ENCODE measurements around the gene IL4R.

GRCh38 chr16:27327586-27327915, 13.8 kb downstream of the IL4R start:
- no peak for TF ChIP-seq RNF2 (IDR thresholded peaks at IDR 0.05; ENCODE audit: borderline replicate concordance, low read depth, low read length, missing control alignments, poor library complexity, severe bottlenecking)
- TF ChIP-seq CHD2 (IDR thresholded peaks at IDR 0.05; ENCODE audit: low read length) = no peak
- no peak for TF ChIP-seq RFX5 (IDR thresholded peaks at IDR 0.05; ENCODE audit: borderline replicate concordance, low read depth, low read length)
- TF ChIP-seq CTCF (IDR thresholded peaks at IDR 0.05; ENCODE audit: control extremely low read depth in 1 of 3, insufficient read depth in 1 of 3, low read depth in 1 of 3, low read length in 3 of 3) = no peak

All from H1 (cell line).